Stimulated activated CD8-positive, alpha-beta memory T cell treated with anti-CD3 and anti-CD28 coated beads, Interleukin-4, amount 100 ng/mL, for 48 hours (primary cell): ENCODE data around the gene ARHGEF17.
"Not testable (repeated sequence)": the region's sequence is repeated elsewhere in the genome, so short reads cannot be mapped to it uniquely, and the experiment has no call there.

ENCODE experiments used
- DNase-seq: peaks from one replicate; pipeline ENCODE4 v3.0.0-alpha.2; 2020

The ARHGEF17 gene

DNA sequence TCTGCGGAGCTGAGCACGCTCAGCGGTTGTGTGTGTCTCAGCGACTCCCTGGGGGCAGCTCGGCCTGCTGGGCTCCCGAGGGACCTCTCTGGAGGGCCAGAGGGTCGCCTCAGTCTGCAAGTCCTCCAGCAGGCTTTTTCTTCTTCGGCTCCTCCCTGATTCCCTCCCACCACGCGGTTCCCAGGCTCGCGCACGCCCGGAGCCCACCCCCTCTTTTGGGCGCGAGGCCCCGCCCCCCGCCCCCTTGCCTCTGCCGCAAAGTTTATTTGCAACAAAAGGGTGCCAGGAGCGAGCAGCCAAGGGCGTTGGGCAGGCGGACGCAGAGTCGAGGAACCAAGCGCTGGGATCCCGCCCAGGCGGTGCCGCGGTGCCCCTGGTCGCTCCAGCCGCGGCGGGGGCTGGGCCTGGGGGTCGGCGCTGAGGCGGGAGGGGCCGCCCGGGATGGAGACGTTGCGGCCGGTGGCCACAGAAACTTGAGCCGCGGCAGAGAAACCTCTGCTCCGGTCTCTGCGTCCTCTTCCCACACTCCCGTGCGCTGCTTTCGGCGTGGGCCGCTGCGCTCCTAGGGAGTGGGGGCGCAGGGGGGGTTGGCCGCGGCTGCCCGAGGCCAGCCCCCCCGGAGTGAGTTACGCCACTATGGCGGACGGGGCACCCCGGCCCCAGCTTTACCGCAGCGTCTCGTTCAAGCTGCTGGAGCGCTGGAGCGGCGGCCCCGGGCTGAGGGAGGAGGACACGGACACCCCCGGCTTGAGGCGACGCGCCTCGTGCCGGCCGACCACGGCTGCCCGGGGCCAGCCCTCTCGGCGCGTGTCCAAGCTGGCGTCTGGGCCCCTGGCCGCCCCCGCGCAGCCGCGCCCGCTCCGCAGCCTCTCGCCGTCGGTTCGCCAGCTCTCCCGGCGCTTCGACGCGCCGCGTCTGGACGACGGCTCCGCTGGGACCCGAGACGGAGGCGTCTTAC, at the start of gene ARHGEF17:
Gene ARHGEF17 (plus strand): TSS at position 274 of the 958 bp plus-strand sequence. CDS start 363 bp downstream, at position 637.
- peak; percentile 55 for DNase-seq

DNA sequence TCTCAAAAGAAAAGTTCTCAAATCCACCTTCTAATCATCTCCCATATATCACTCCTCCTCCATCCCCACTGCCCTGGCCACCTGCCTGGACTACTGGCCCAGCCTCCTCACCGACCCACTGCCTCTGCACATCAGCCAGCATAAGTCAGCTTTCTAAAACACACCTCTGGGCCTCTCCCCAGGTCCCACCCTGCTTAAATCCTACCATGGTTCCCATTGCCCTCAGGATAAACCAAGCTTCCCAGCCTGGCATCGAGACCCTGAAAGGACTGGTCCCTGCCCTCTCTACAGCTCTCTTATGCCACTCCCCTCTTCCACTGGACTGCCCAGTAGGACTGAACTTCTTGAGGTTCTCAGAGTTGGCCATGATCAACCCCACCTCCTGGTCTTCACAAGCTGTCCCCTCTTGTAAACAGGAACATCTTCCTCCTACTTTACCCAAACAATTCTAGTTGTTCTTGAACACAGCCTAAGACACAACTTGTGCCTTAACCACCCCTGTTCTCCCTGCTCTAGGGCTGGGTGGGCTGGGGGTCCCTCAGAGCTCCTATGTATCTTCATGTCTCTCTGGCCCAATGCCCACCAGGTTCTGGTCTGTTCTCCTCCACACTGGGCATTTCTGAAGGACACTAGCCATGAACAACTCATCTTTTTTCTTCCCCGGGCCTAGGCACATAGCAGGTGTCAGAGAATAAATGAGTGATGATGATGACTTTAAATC, 48.5 kb upstream of the ARHGEF17 start:
- DNase-seq = no peak

DNA sequence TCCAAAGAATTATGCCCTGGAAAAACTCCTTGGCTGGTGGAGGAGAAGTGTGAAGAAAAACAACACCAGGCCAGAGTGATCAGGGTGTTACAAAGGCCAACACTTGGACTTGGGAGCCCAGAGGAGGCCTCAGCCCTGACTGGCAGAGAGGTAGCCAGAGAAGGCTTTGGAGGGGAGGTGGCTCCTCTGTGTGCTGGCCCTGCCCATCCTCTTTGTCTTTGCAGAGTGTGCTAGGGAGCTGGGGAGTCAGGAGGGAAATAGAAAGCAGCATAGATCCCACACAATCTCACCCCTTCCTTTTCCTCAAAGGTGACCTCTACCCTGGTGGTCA, 48.0 kb upstream of the ARHGEF17 start:
- no peak for DNase-seq

GRCh38 chr11:73262851-73263495, 45.1 kb upstream of the ARHGEF17 start:
- no peak for DNase-seq

- no peak for DNase-seq
These were observed 44.4 kb upstream of the ARHGEF17 start for GRCh38 chr11:73263640-73264039.

GRCh38 chr11:73265278-73265810, 42.7 kb upstream of the ARHGEF17 start:
- DNase-seq = no peak

- DNase-seq = no peak
These were observed 42.0 kb upstream of the ARHGEF17 start for GRCh38 chr11:73265853-73266645.

- DNase-seq = no peak
These were observed 41.4 kb upstream of the ARHGEF17 start for GRCh38 chr11:73266646-73267020.

DNA sequence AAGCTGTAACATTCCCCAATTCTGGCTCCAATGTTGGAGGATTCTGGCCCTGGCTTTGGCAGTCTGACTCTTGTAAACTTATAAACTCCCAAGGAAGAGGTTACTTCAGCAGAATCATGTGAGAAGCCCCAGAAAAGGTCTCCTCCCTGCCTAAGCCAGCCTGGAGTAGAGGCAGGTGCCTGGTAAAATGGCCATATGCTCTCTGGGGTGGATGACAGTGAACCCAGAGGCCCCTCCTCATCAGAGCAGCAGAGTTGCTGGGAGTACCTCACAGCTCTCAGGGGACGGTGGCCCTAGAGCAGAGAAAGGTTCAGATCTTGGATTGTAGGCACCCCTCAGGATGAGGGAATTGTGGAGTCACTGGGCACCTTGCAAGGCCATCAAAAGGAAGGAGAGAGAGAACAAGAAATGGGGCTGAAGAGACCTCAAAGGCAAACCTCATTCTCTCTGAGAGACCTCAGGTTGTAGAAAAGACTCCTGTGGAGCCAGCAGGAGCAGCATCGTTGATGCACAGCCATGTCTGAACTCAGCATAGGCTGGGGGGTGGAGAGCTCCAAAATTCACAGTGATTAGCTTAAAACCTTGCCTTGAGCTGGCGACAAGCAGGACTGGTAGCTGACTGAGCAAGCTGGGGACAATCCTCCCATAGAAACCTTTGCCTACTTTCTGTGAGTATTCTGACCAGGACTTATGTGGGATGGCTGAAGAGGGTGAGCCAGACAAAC, 40.8 kb upstream of the ARHGEF17 start:
- no peak for DNase-seq

- no peak for DNase-seq
These were observed 40.1 kb upstream of the ARHGEF17 start for GRCh38 chr11:73267906-73268540.

DNA sequence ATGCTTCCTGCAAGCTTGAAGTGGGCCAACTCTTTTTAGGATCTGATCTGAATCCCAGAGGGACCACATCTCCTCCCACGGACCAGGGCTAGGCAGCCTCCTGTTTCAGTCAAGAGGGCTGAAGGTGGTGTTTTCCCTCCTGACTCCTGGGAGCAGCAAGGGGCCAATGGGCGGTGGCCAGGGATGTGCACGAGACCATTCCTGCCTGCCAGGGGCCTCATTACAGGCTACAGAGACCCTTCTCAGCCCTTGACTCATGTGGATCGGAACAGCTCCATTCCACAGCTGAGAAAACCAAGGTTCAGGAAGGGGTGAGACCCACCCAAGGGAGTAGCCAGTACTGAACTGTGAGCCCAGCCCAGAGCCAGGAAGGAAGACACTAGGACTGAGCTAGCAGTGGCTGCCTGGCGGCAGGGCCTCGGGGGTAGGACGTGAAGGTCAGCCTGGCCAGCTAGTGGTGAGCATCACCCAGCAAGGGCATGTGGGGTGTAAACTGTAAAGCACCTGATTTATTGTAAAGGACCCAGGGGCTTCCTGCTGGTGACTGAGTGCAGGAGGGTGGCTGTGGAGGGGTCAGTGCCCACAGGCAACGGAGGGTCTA, 39.3 kb upstream of the ARHGEF17 start:
- no peak for DNase-seq

DNA sequence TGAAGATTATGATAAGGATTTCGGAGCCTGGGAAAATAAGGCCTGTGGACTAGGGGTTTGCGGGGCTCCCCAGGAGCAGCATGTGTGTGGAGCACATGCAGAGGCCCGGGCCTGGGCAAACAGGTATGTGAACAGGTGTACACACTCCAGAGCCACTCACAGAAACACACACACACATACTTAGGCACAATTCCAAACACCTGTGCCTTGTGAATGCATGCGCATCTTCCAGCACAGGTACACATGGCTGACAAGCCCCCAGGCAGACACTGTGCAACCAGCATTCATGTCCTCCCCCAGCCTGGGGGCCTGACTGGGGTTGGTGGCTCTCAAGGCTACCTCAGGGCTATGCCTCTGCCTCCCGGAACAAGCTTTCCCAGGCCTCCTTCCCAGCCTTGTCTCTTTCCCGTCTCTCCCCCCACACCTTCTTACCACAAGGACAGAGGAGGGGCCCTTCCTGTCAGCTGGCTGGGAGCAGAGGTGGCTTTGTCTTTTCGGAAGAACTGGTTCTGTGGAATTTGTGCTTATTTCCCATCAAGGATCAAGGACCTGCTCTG, 38.5 kb upstream of the ARHGEF17 start:
- no peak for DNase-seq

DNA sequence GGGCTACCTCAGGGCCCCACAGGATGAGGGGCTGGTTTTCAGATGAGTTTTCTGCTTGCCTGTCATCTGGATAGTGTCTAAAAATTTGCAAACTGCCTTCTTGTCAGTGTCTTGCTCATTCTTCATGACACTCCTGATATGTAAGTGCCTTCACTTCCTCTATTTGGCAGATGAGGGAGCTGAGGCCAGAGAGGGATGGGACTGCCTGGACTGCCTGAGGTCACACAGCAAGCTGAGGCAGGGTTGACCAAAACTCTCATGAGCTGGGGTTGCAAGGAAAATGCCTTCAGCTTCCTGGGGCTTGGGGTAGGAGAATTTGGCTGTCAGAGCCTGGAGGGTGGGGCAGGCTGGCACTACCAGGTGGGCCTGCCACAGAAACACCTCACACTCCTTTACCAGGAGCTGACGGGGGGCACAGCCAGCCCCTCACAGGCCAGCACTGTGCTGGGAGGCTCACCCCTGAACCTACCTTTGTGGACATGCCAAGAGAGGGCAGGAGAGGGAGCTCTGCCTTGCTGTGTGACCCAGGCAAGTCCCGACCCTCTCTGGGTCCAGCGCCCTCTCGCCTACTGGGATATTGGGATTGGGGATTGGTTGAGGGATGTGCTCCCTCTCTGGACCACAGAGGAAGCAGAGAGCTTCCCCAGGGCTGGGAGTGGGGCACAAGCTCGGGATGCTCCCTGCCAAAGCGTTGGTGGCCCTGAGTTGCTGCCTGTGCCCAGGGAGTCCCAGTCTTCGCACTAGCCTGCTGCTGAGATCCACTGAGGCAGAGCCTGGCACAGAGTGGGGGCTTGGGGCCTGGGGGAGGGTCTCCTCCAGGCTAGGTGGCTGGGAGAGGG, 37.8 kb upstream of the ARHGEF17 start:
- no peak for DNase-seq

DNA sequence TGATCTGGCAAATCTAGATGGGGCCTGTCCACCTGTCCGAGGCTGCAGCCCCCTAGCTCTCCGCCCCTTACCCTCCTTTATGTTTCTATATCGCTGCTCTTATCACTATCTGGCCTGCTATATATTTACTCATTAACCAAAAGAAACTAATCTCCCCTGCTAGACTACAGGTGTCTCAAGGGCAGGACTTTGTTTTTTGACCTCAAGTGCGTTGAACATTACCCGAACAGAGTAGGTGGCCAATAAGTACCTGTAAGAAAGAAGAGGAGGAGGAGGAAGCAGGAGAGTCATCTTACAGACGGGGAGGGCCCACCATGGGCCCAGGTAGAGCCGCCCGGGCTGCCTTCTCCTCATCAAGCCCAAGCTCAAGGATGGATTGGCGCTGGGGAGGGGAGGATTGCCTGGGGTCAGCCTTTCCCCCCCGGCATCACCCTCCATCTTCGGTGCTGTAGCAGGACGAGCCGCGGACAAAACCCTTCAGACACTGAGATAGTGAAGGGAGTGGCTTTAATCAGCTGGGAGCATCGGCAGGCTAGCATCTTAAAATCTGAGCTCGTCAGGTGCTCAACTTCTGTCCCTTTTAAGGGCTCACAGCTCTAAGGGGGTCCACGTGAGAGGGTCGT, 37.1 kb upstream of the ARHGEF17 start:
- DNase-seq = no peak

- not testable (repeated sequence) for DNase-seq
These were observed 36.6 kb upstream of the ARHGEF17 start for GRCh38 chr11:73271478-73271865.

- DNase-seq = no peak
These were observed 36.0 kb upstream of the ARHGEF17 start, which contains the start of gene P2RY6 for GRCh38 chr11:73271936-73272679. P2RY6 (plus strand) TSS chr11:73272338; CDS start chr11:73296519, 24,181 bp downstream.

DNA sequence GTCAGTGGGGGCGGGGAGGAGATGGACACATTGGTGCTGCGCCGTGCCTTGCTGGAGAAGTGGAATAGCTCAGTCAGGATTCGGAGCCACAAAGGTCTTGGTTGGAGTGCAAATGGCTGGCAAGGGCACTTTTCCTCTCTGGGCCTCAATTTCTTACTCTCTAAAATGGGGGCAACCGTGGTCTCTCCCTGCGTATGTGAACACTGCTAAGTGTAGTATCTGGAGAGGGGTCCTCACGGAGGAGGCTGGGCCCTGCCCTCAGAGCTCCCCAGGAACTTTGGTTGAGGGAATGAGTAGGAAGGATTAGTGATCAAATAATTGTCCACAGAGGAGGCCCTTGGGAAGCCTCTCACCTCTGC, 35.4 kb upstream of the ARHGEF17 start:
- no peak for DNase-seq

GRCh38 chr11:73273222-73273895, 34.7 kb upstream of the ARHGEF17 start:
- no peak for DNase-seq
